Neuronal stem cell (in vitro differentiated cells): ENCODE measurements around the gene OSBPL9.
"Not testable (repeated sequence)": the region's sequence is repeated elsewhere in the genome, so short reads cannot be mapped to it uniquely, and the experiment has no call there.

ENCODE experiments used
- DNase-seq: peaks from one replicate; pipeline ENCODE4 v3.0.0-alpha.2; 2013; ENCODE audit warnings: low spot score
- H2AFZ ChIP-seq: one replicate; pipeline ENCODE4 v1.6.1; 2013; ENCODE audit warnings: mild to moderate bottlenecking, low read length, inconsistent platforms
- H2AK5ac ChIP-seq: 2 replicates; pipeline ENCODE4 v1.6.1; 2013; ENCODE audit warnings: low read depth, mild to moderate bottlenecking, inconsistent platforms, low read length, moderate library complexity, mixed read lengths
- H2BK120ac ChIP-seq: 2 replicates; pipeline ENCODE4 v1.6.1; 2013; ENCODE audit warnings: low read depth, mild to moderate bottlenecking, inconsistent platforms, low read length, moderate library complexity, mixed read lengths
- H2BK12ac ChIP-seq: one replicate; pipeline ENCODE4 v1.6.1; 2013; ENCODE audit warnings: low read length, inconsistent platforms
- H2BK15ac ChIP-seq: 2 replicates; pipeline ENCODE4 v1.6.1; 2013; ENCODE audit warnings: mild to moderate bottlenecking, low read length, inconsistent platforms, mixed read lengths
- H2BK5ac ChIP-seq: one replicate; pipeline ENCODE4 v1.6.1; 2013; ENCODE audit warnings: inconsistent platforms, mild to moderate bottlenecking, low read length, moderate library complexity
- H3K14ac ChIP-seq: one replicate; pipeline ENCODE4 v1.6.1; 2013; ENCODE audit warnings: low read length, inconsistent platforms
- H3K18ac ChIP-seq: 2 replicates; pipeline ENCODE4 v1.6.1; 2013; ENCODE audit warnings: low read length, inconsistent platforms
- H3K23ac ChIP-seq: 2 replicates; pipeline ENCODE4 v1.6.1; 2013; ENCODE audit warnings: low read depth, mild to moderate bottlenecking, mixed read lengths, low read length, inconsistent platforms; ENCODE audit not compliant: poor library complexity
- H3K27ac ChIP-seq: replicated peaks from 3 replicates; pipeline ENCODE4 v1.5.1; 2013; ENCODE audit warnings: low read length, inconsistent platforms
- H3K27me3 ChIP-seq, 3 experiments: 2 replicates each; pipeline ENCODE4 v1.6.1; 2013; ENCODE audit warnings: low read length in 3 of 3, mild to moderate bottlenecking in 2 of 3, inconsistent platforms in 1 of 3, low read depth in 1 of 3, mixed read lengths in 1 of 3, moderate library complexity in 1 of 3; ENCODE audit not compliant: control insufficient read depth in 3 of 3, insufficient read depth in 3 of 3
- H3K36me3 ChIP-seq, 2 donors: replicated peaks in 1 of 2; 2 replicates each; pipeline ENCODE4 v1.6.1; 2013; ENCODE audit warnings: low read length in 2 of 2; ENCODE audit not compliant: control insufficient read depth in 2 of 2, insufficient read depth in 2 of 2
- H3K4ac ChIP-seq: 2 replicates; pipeline ENCODE4 v1.6.1; 2013; ENCODE audit warnings: inconsistent platforms, mild to moderate bottlenecking, low read length, moderate library complexity
- H3K4me1 ChIP-seq, 2 donors: 1 replicate in 1 of 2; 2 replicates in 1 of 2; pipeline ENCODE4 v1.6.1; 2013; ENCODE audit warnings: low read length in 2 of 2, low read depth in 1 of 2; ENCODE audit not compliant: control insufficient read depth in 2 of 2, insufficient read depth in 1 of 2
- H3K4me2 ChIP-seq: one replicate; pipeline ENCODE4 v1.6.1; 2013; ENCODE audit warnings: mild to moderate bottlenecking, low read length, inconsistent platforms; ENCODE audit not compliant: insufficient read depth, poor library complexity, severe bottlenecking
- H3K4me3 ChIP-seq, 2 donors: 2 replicates each; pipeline ENCODE4 v1.5.1; 2013; ENCODE audit warnings: low read length in 2 of 2, mild to moderate bottlenecking in 2 of 2, inconsistent platforms in 1 of 2, moderate library complexity in 1 of 2
- H3K79me1 ChIP-seq: one replicate; pipeline ENCODE4 v1.6.1; 2013; ENCODE audit warnings: low read depth, mild to moderate bottlenecking, inconsistent platforms, low read length, moderate library complexity
- H3K9ac ChIP-seq: one replicate; pipeline ENCODE4 v1.6.1; 2013; ENCODE audit warnings: mild to moderate bottlenecking, low read depth, low read length, inconsistent platforms; ENCODE audit not compliant: poor library complexity
- H3K9me3 ChIP-seq, 2 donors: replicated peaks in 1 of 2; 2 replicates each; pipeline versions ENCODE3 to v1.6.1; 2013; ENCODE audit warnings: low read length in 2 of 2, mild to moderate bottlenecking in 2 of 2, inconsistent platforms in 1 of 2, low read depth in 1 of 2, mixed read lengths in 1 of 2, moderate library complexity in 1 of 2; ENCODE audit not compliant: control insufficient read depth in 2 of 2, insufficient read depth in 1 of 2
- H4K8ac ChIP-seq: one replicate; pipeline ENCODE4 v1.6.1; 2013; ENCODE audit warnings: low read depth, mild to moderate bottlenecking, inconsistent platforms, low read length, moderate library complexity
- H4K91ac ChIP-seq: one replicate; pipeline ENCODE4 v1.6.1; 2013; ENCODE audit warnings: low read length, low read depth, mild to moderate bottlenecking, inconsistent platforms; ENCODE audit not compliant: poor library complexity
- WGBS, 2 donors: extraction: QIAGEN DNeasy Blood & Tissue Kit; methylation state at CpG; one replicate each; pipeline ENCODE4 v1.1.7; 2013; ENCODE audit warnings: missing lambda C conversion rate in 2 of 2, mixed read lengths in 1 of 2; ENCODE audit not compliant: insufficient read length in 2 of 2, insufficient replicate concordance in 1 of 2; ENCODE audit errors: extremely low coverage in 2 of 2; 5-methylcytosine and 5-hydroxymethylcytosine counted together

The OSBPL9 gene

DNA sequence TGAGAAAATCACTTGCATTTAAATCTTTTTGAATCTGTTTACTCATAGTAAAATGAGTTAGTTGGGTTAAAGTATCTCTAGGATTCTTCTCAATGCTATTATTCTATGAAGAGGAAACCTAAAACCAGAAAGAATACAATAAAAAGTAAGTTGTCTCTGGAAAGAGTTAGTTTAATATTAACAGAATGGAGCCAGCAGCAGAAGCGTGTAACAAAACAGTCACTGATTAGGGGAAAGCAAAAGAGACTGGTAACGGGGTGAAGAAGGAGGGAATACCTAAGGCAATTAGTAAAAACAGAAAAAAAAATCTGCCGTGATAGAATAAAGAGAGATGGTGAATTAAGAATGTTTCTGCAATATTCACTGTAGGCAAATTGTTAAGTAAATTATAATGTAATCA is 201.6 kb downstream of the OSBPL9 start:
- H3K36me3 ChIP-seq, result peaks cover 2 to 95% of the 10 kb centered on the region in 2 donors
- no CpG with 5 or more reads among the region's 3 CpGs for WGBS, 2 donors

DNA sequence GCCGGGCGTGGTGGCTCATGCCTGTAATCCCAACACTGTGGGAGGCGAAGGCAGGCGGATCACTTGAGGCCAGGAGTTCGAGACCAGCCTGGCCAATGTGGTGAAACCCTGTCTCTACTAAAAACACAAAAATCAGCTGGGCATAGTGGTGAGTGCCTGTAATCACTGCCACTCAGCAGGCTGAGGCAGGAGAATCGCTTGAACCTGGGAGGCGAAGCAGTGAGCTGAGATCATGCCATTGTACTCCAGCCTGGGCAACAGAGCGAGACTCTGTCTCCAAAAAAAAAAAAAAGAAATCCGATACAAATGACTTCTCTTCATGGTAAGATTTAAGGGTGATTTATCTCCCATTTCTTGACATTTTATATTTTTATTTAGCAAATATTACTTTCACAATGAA is 202.1 kb downstream of the OSBPL9 start:
- H2BK5ac ChIP-seq, H3K4ac ChIP-seq, H3K4me1 ChIP-seq, H3K18ac ChIP-seq, H3K79me1 ChIP-seq, H2BK12ac ChIP-seq, H3K4me2 ChIP-seq, H3K27ac ChIP-seq, H2BK15ac ChIP-seq, H3K27me3 ChIP-seq, DNase-seq, H3K4me3 ChIP-seq, H4K91ac ChIP-seq, H2AFZ ChIP-seq, H3K9me3 ChIP-seq, H2AK5ac ChIP-seq, H2BK120ac ChIP-seq, H3K23ac ChIP-seq, H3K14ac ChIP-seq, H4K8ac ChIP-seq, H3K9ac ChIP-seq: not testable (repeated sequence)
- H3K36me3 ChIP-seq, result peaks cover 2 to 93% of the 10 kb centered on the region in 2 donors
- no CpG with 5 or more reads among the region's 9 CpGs for WGBS, 2 donors

More for the DNA sequence above, 201.6 kb downstream of the OSBPL9 start:
- Histone ChIP-seq H3K9ac (no peak overlapping the region), H3K79me1 (no peaks in the 10 kb centered on the region), H3K27ac (no peak overlapping the region), H2AFZ (no peak overlapping the region), H3K23ac (no peak overlapping the region), H3K18ac (no peak overlapping the region), H2BK5ac (no peak overlapping the region), H3K4me2 (no peak overlapping the region), H3K4ac (no peak overlapping the region), H2BK120ac (no peak overlapping the region), H3K4me1 (no peaks in the 10 kb centered on the region), H3K4me3 (no peak overlapping the region), H4K91ac (no peak overlapping the region), H3K14ac (no peak overlapping the region), H4K8ac (no peak overlapping the region), H3K9me3 (no peaks in the 10 kb centered on the region), H3K27me3 (no peaks in the 10 kb centered on the region), H2BK12ac (no peak overlapping the region), H2AK5ac (no peak overlapping the region), H2BK15ac (no peak overlapping the region)
- DNase-seq, result no peak

DNA sequence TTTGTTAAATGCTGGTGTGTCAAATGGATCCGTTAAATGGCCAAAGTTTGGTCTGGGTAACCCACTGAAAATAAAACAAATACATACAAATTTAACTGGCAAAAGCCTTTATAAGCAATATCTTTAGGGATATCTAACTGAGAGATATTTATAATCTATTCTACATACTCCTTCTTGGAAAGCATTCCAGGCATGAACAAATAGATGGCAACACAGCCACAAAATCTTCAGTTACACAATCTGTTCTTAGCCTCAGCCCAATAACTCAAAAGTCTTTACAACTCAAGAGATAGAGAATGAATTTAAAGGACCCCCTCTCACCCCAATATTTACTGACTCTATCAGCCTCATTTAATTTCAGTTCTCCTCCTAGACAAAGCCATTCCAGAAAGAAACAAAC is 202.9 kb downstream of the OSBPL9 start:
- Histone ChIP-seq H3K4me2 (no peak overlapping the region), H3K4me1 (no peaks in the 10 kb centered on the region), H2AK5ac (no peak overlapping the region), H3K36me3 (peaks cover 2 to 88% of the 10 kb centered on the region in 2 donors), H4K8ac (no peak overlapping the region), H2AFZ (no peak overlapping the region), H3K18ac (no peak overlapping the region), H3K4ac (no peak overlapping the region), H3K23ac (no peak overlapping the region), H3K14ac (no peak overlapping the region), H2BK15ac (no peak overlapping the region), H3K4me3 (no peak overlapping the region), H3K27ac (no peak overlapping the region), H3K9me3 (no peaks in the 10 kb centered on the region), H4K91ac (no peak overlapping the region), H3K27me3 (no peaks in the 10 kb centered on the region), H2BK12ac (no peak overlapping the region), H3K9ac (no peak overlapping the region), H3K79me1 (no peaks in the 10 kb centered on the region), H2BK120ac (no peak overlapping the region), H2BK5ac (no peak overlapping the region)
- no peak for DNase-seq
- no CpG with 5 or more reads among the region's 1 CpG for WGBS, 2 donors

- no peak overlapping the region for H3K18ac ChIP-seq
- no peaks in the 10 kb centered on the region for H3K79me1 ChIP-seq
- no peaks in the 10 kb centered on the region for H3K27me3 ChIP-seq
- H2BK120ac ChIP-seq, result no peak overlapping the region
- H3K9ac ChIP-seq, result no peak overlapping the region
- no peak overlapping the region for H2BK12ac ChIP-seq
- H3K4me2 ChIP-seq, result no peak overlapping the region
- H3K14ac ChIP-seq, result no peak overlapping the region
- no CpG with 5 or more reads among the region's 2 CpGs for WGBS, 2 donors
- H3K27ac ChIP-seq, result no peak overlapping the region
- H3K4me3 ChIP-seq, result no peak overlapping the region
- H3K4ac ChIP-seq, result no peak overlapping the region
- no peak overlapping the region for H2BK5ac ChIP-seq
- no peaks in the 10 kb centered on the region for H3K4me1 ChIP-seq
- no peak overlapping the region for H2AK5ac ChIP-seq
- peaks cover 9 to 88% of the 10 kb centered on the region in 2 donors for H3K36me3 ChIP-seq
- no peak overlapping the region for H4K91ac ChIP-seq
- H3K9me3 ChIP-seq, result peaks cover 2 to 17% of the 10 kb centered on the region in 2 donors
- no peak overlapping the region for H2AFZ ChIP-seq
- H2BK15ac ChIP-seq, result no peak overlapping the region
- DNase-seq, result no peak
- H4K8ac ChIP-seq, result no peak overlapping the region
- H3K23ac ChIP-seq, result no peak overlapping the region
These were observed 212.2 kb downstream of the OSBPL9 start for GRCh38 chr1:51829058-51829457.
